Ectodermal cell (in vitro differentiated cells): Measurements from ENCODE around the gene ABCA7.
"Not testable (repeated sequence)": the region's sequence is repeated elsewhere in the genome, so short reads cannot be mapped to it uniquely, and the experiment has no call there.

ENCODE experiments used
- H3K27ac ChIP-seq: 2 replicates; pipeline ENCODE4 v1.7.0; 2013; ENCODE audit warnings: mild to moderate bottlenecking, low read depth, low read length; ENCODE audit not compliant: insufficient read depth, poor library complexity, severe bottlenecking
- H3K27me3 ChIP-seq: 2 replicates; pipeline ENCODE4 v1.7.0; 2013; ENCODE audit warnings: mild to moderate bottlenecking, low read length; ENCODE audit not compliant: insufficient read depth, control insufficient read depth, poor library complexity, severe bottlenecking
- H3K36me3 ChIP-seq: one replicate; pipeline ENCODE4 v1.7.0; 2013; ENCODE audit warnings: low read length; ENCODE audit not compliant: control insufficient read depth, insufficient read depth
- H3K4me1 ChIP-seq: one replicate; pipeline ENCODE4 v1.7.0; 2013; ENCODE audit warnings: low read length; ENCODE audit not compliant: control insufficient read depth, insufficient read depth
- H3K4me3 ChIP-seq: 2 replicates; pipeline ENCODE4 v1.7.0; 2013; ENCODE audit warnings: low read depth, low read length, control low read depth; ENCODE audit not compliant: insufficient read depth
- H3K9me3 ChIP-seq: 2 replicates; pipeline ENCODE4 v1.7.0; 2013; ENCODE audit warnings: mild to moderate bottlenecking, low read length, moderate library complexity; ENCODE audit not compliant: control insufficient read depth
- WGBS, 2 experiments: methylation state at CpG; one replicate each; pipeline ENCODE4 v1.1.7; 2013; ENCODE audit warnings: missing lambda C conversion rate in 2 of 2; 5-methylcytosine and 5-hydroxymethylcytosine counted together

ABCA7 gene

DNA sequence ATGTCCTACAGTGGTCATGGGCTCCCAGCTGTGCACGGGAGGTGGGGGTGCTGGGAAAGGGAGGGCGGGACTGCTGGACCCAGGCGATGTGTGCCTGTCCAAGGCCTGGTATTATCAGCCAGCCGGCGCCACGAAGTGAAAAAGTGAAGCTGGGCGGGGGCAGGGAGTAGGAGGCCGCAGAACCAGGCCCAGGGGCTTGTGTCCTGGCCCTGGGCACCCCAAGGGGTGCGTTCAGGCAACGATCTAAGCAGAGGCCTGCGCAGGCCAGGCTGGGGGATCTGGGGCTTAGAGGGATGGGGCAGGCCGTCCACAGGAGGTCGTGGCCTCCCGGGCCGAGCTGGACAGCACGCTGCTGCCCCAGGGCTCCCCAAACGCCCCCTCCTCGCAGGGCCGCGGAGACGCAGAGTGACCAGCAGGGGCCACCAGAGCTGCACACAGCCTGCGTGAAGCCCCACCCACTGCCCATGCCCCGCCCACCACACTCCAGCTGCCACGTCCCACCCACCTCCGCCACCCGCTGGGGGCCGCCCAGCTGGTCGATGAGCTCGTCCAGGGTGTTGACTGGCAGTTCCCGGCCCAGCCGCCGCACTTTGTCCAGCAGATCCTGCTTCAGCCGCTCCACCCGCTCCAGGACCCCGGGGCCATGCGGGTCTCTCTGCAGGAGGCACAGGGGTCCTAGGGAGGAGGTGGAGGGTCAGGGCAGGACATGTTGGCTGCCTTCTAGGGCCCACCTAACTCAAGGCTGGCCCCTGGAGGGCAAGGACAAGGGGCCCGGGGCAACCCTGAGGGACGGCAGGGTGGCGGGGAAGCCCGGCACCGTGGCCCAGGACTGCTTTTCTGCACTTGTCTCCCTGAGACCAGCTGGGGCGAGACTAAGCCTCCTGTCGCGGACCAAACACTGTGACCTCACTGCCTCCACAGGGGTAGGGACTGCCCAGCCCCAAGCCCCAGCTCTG, 73.4 kb downstream of the ABCA7 start:
- no peak overlapping the region for H3K4me3 ChIP-seq
- H3K36me3 ChIP-seq, result no peaks in the 10 kb centered on the region
- no peaks in the 10 kb centered on the region for H3K27me3 ChIP-seq
- no peaks in the 10 kb centered on the region for H3K9me3 ChIP-seq
- peak overlapping the region; percentile 64 for H3K27ac ChIP-seq
- no peaks in the 10 kb centered on the region for H3K4me1 ChIP-seq
- WGBS, 2 experiments, result 58 to 59% methylated on average over 44 of the region's 44 CpGs

DNA sequence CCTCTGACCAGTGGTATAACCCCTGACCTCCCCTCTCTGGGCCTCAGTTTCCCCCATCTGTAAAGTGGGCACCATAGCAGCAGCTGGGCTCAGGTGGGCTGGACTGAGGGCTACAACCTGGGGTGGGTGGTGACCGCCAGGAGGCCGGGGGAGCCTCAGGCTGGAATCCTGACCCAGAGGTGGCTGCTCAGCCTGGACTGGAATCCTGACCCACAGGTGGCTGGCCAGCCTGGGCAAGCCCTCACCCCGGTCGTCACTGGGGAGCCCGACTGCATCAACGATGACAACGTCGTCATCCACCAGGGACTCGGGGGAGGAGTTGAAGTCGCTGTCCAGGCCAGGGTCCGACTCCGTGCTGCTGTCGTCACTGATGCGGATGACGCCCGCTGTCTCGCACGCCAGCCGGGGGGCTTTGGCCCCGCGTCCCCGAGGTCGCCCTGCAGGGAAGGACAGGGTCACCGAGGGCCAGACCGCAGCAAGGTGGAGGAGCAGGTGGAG, 74.1 kb downstream of the ABCA7 start:
- Histone ChIP-seq H3K9me3 (no peaks in the 10 kb centered on the region), H3K36me3 (no peaks in the 10 kb centered on the region), H3K4me3 (no peak overlapping the region), H3K27ac (no peak overlapping the region), H3K27me3 (no peaks in the 10 kb centered on the region), H3K4me1 (no peaks in the 10 kb centered on the region)
- WGBS, 2 experiments, result 96% methylated on average over 25 of the region's 25 CpGs

DNA sequence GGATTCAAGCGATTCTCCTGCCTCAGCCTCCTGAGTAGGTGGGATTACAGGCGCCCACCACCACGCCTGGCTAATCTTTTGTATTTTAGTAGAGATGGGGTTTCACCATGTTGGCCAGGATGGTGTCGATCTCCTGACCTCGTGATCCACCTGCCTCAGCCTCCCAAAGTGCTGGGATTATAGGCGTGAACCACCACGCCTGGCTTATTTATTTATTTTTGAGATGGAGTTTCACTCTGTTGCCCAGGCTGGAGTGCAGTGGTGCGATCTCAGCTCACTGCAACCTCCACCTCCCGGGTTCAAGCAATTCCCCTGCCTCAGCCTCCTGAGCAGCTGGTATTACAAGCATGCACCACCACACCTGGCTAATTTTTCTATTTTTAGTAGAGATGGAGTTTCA, 74.8 kb downstream of the ABCA7 start:
- WGBS, 2 experiments, result 94 to 96% methylated on average over 9 of the region's 9 CpGs
- H3K36me3 ChIP-seq, H3K27ac ChIP-seq, H3K4me1 ChIP-seq, H3K27me3 ChIP-seq, H3K4me3 ChIP-seq, H3K9me3 ChIP-seq: not testable (repeated sequence)
